ENCODE results near the gene ANXA2. TPM values are rescaled to one million over a fixed set of nuclear protein-coding genes. Genes with fewer than 3 reads are reported as not detected.
"Not testable (repeated sequence)": the region's sequence is repeated elsewhere in the genome, so short reads cannot be mapped to it uniquely, and the experiment has no call there.

The ANXA2 gene
- total RNA-seq, 1 donor from 2014 or later = 2,122 TPM

DNA sequence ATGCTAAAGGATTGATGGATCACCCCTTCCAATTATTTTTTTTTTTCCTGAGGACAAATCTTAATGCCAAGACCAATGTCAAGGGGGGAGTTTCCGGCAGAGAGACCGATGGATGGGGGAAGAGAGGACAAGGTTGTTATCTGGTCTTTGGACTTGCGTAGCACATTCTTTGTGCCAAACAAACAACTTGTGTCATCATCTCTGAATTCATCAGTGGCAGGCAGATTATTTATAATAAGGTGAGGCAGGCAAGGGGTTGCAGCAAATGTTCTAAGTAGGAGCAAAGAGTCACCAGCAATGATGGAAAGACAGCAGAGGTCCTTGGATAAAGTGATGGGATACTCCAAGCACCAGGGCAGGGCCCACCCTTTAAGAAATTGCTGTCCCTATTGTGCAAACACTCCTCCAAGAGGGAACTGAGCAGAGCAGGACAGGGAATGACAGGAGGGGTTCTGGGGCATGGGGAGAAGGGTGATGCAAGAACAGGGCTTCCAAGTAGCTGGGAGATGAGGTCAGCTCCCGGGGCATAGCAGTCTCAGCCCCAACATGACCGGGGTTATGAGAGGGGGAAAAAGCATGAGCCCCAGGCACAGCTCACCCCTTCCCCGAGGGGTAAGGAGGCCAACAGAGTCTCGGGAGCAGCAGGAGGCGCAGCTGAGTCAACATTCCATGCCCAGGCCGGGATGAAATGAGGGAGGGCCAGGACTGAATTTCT lies 57.4 kb downstream of the ANXA2 start:
- ATAC-seq = peak; percentile 12

GRCh38 chr15:60339236-60339635 lies 58.5 kb downstream of the ANXA2 start:
- no peak for ATAC-seq

DNA sequence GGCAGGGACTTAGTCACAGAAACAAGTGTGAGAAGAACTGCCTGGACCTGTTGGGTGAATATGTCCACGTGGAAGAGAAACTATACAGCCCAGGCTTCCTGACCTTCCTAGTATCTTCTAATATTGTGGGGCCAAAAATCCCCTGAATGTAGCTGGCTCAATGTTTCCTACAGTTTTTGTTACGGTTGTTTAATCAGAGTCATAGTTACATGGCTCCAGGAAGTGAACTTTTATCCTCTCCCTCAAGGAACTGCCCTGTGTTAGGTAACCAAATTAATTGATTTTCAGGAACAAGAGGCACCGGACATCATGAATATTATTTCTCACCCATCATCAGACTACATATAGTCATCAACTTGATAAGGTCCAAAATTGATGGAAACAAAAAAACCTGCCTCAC lies 59.0 kb downstream of the ANXA2 start:
- peak; percentile 47 for ATAC-seq

DNA sequence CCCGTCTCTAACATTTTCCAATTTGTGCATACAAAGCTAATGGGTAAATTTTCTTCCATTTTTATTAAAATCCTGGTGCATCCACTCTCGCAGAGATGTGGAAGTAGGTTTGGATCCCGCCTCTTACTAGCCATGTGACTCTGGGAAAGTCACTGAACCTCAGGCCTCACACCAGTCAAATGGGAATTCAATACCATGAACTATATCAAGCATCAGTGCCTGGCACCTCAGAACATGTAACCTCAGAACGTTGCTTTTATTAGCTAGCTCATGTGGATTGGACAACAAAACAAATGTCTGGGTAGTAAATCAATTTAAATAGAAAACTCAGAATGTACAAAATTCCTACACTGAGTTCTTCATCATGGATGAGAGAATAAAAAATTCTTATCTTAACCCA lies 60.7 kb downstream of the ANXA2 start:
- no peak for ATAC-seq

DNA sequence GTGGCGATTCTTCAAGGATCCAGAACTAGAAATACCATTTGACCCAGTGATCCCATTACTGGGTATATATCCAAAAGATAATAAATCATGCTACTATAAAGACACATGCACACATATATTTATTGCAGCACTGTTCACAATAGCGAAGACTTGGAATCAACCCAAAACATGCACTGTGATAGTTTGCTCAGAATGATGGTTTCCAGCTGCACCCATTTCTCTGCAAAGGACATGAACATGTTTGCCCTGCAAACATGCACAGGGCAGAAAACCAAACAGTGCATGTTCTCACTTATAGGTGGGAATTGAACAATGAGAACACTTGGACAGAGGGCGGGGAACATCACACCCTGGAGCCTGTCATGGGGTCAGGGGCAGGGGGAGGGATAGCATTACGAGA lies 62.5 kb downstream of the ANXA2 start:
- not testable (repeated sequence) for ATAC-seq

- ATAC-seq = peak; percentile 46
These were observed 68.8 kb downstream of the ANXA2 start for GRCh38 chr15:60328852-60329443.

GRCh38 chr15:60326824-60327654 lies 70.7 kb downstream of the ANXA2 start:
- peak; percentile 57 for ATAC-seq

DNA sequence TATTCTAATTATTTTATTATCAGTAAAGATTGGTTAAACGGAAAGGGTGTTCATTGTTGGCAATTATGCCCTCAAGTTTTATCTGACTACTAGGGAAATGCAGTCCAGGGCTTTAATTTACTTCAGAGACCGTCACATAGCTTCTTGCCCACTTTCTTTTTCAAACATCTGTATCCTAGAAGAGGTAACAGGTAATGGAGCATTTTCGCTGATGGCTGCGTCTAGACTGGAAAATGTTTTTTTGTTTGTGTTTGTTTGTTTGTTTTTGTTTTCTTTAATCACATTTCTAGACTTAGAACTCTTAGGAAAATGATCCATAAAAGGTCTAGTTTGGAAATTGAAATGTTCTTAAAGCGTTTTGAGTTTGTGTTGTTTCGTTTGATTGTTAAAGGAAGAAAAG lies 71.4 kb downstream of the ANXA2 start:
- no peak for ATAC-seq

GRCh38 chr15:60325905-60326304 lies 71.9 kb downstream of the ANXA2 start:
- ATAC-seq = no peak

GRCh38 chr15:60324706-60325438 lies 72.9 kb downstream of the ANXA2 start:
- no peak for ATAC-seq

DNA sequence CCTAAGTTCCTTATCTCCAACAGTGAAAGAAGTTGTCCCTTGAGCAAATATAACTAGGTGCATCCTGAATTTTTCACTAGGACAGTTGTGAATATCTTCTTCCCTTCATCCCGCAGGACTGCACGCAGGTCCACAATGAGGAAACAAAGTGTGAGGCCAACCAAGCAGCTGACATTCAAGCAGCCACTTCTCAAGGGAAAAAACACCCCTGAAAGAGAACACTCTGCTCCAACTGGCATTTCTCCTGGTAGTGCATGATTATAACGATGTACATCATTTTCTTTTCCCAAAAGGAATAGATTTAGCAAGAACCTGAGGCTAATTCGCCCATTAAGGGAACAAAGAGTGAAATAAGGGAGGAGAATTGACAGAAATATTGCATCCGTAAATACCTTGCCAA lies 74.5 kb downstream of the ANXA2 start:
- ATAC-seq = no peak

DNA sequence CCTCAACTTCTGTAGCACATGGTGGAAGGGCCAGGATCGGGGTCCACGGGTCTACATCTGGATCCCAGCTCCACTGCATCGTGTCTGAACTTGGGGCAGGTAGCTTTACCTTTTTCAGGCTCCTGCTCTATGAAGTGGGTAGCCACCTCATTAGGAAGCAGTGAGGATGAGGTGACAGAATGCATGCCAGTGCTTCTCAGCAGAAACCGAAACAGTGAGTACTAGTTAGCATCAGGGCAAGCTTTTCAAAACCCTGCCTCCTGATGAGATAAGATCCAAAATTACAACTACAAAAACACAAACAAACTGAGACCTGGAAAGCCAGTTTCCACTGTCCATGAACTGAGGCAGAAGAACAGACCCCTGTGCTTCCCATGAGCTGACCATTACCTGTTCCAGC lies 77.4 kb downstream of the ANXA2 start:
- ATAC-seq = no peak

GRCh38 chr15:60318216-60318867 lies 79.4 kb downstream of the ANXA2 start:
- no peak for ATAC-seq

- ATAC-seq = peak; percentile 95
These were observed 80.8 kb downstream of the ANXA2 start for GRCh38 chr15:60316961-60317360.

- ATAC-seq = no peak
These were observed 81.9 kb downstream of the ANXA2 start for GRCh38 chr15:60315878-60316277.

GRCh38 chr15:60313906-60314305 lies 83.9 kb downstream of the ANXA2 start:
- no peak for ATAC-seq

- no peak for ATAC-seq
These were observed 90.8 kb downstream of the ANXA2 start for GRCh38 chr15:60307034-60307433.

- no peak for ATAC-seq
These were observed 96.8 kb downstream of the ANXA2 start for GRCh38 chr15:60301024-60301423.

DNA sequence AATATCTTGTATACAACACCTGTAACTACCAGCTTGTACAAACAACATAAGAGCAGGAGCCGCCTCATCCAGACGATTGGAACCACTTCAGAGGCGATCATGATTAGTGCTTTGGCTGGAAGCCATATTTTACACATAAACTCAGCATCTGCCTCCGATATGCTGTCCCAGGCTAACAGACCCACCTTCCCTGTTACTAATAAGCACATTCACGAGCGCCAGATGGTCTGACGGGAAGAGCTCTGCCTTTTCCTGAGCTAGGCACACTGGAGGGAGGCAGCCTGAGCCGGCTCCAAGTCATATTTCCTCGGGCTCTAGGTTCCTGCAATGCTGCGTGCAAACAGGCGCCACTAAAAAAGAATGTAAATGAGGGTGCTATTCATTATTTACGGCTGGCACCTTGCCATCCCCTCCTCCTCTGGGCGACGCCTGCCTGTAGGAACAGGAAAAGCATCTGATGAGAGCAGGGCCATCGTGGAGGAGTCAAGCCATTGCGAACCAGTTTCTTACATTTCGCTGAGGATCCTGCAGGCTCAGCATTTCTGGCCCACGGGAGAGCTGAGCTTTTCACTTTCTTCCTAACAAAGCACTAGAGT lies 98.2 kb downstream of the ANXA2 start:
- peak; percentile 92 for ATAC-seq

All from esophagus mucosa (tissue), 1 donor.